DOHH2 (cell line): ENCODE measurements around the gene PDE11A.

Experiments
- CTCF ChIP-seq: fragments of 200-600 bp; sonication (generic); IDR thresholded peaks from one replicate; pipeline ENCODE4 v1.5.1; 2014; ENCODE audit warnings: antibody characterized with exemption, mild to moderate bottlenecking, low read depth, low read length; ENCODE audit not compliant: poor library complexity, severe bottlenecking
- EZH2phosphoT487 ChIP-seq: fragments of 200-600 bp; sonication (generic); IDR thresholded peaks from 2 replicates; pipeline ENCODE4 v1.6.1; 2017; ENCODE audit warnings: borderline replicate concordance, mild to moderate bottlenecking, antibody characterized with exemption, low read length, moderate library complexity, mixed read lengths

GRCh38 chr2:177873915-177874314 lies 198.7 kb downstream of the PDE11A start:
- TF ChIP-seq EZH2phosphoT487 (no peak), CTCF (no peak)
